Activated CD8-positive, alpha-beta T cell treated with anti-CD3 and anti-CD28 coated beads, Interleukin-2, amount 10 ng/mL, durations not matched to agents 7 days and 5 days (primary cell): ENCODE data around the gene DPPA5. TPM values are rescaled to one million over a fixed set of nuclear protein-coding genes. Genes with fewer than 3 reads are reported as not detected.
"Not testable (repeated sequence)": the region's sequence is repeated elsewhere in the genome, so short reads cannot be mapped to it uniquely, and the experiment has no call there.

Source experiments
- ATAC-seq: fragments of 150-1000 bp; cut with Tn5 transposase; one replicate; pipeline ENCODE4 v1.10.0; 2021; ENCODE audit warnings: moderate library complexity
- CTCF ChIA-PET: fragments of 350-600 bp; sonication (Branson Sonifier 250); formaldehyde crosslinking; loops from one replicate; lab custom pipeline; 2021; ENCODE audit warnings: antibody characterized with exemption; lab: Charles Lee
- POLR2A ChIA-PET: fragments of 350-600 bp; sonication (Branson Sonifier 250); formaldehyde crosslinking; loops from one replicate; lab custom pipeline; 2021; ENCODE audit warnings: antibody characterized with exemption; lab: Charles Lee
- DNase-seq: peaks from one replicate; pipeline ENCODE4 v3.0.0-alpha.2; 2020
- H3K27ac Mint-ChIP-seq: one replicate; pipeline ENCODE4 v1.8.0; 2021; ENCODE audit warnings: mild to moderate bottlenecking, mixed read lengths
- H3K27me3 Mint-ChIP-seq: one replicate; pipeline ENCODE4 v1.8.0; 2021; ENCODE audit warnings: low read depth, mixed read lengths
- H3K36me3 Mint-ChIP-seq: one replicate; pipeline ENCODE4 v1.8.0; 2021; ENCODE audit warnings: low read depth, mixed read lengths
- H3K4me1 Mint-ChIP-seq: one replicate; pipeline ENCODE4 v1.8.0; 2021; ENCODE audit warnings: low read depth, mixed read lengths
- H3K4me3 Mint-ChIP-seq: one replicate; pipeline ENCODE4 v1.8.0; 2021; ENCODE audit warnings: mild to moderate bottlenecking, mixed read lengths
- H3K9me3 Mint-ChIP-seq: one replicate; pipeline ENCODE4 v1.8.0; 2022; ENCODE audit warnings: mixed read lengths; ENCODE audit not compliant: insufficient read depth
- total RNA-seq, 2 experiments: library from RNA; stranded (reverse); gene quantifications; one replicate each; pipeline ENCODE4 v1.2.3, GENCODE V29; 2021

The DPPA5 gene
- total RNA-seq, 2 experiments from 2014 or later = not detected

DNA sequence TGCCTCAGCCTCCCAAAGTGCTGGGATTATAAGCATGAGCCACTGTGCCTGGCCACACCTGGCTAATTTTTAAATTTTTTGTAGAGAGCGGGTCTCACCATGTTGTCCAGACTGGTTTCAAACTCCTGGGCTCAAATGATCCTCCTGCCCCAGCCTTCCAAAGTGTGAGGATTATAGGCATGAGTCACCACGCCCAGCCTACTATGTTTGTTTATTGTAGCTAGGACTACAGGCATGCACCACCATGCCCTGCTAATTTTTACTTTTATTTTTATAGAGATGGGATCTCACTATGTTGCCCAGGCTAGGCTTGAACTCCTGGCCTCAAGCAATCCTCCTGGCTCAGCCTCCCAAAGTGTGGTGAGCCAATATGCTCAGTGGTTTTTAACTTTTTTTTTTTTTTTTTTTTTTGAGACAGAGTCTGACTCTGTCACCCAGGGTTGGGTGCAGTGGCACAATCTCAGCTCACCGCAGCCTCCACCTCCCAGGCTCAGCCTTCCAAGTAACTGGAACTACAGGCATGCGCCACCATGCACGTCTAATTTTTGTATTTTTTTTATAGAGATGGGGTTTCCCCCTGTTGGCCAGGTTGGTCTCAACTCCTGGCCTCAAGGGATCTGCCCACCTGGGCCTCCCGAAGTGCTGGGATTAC is 28.5 kb upstream of the DPPA5 start:
- H3K4me1 Mint-ChIP-seq = peaks cover 3% of the 10 kb centered on the region
- no peak overlapping the region for H3K4me3 Mint-ChIP-seq
- ChIA-PET CTCF (no interaction called here), POLR2A (interaction anchor here (0.6 kb wide), 1 partner anchor 194 kb away, joined by 3 read pairs; no protein-coding TSS in a partner anchor)
- H3K27ac Mint-ChIP-seq = no peak overlapping the region
- no peaks in the 10 kb centered on the region for H3K9me3 Mint-ChIP-seq
- H3K36me3 Mint-ChIP-seq = no peaks in the 10 kb centered on the region
- DNase-seq (no peak), ATAC-seq (no peak)
- peaks cover 2% of the 10 kb centered on the region for H3K27me3 Mint-ChIP-seq

DNA sequence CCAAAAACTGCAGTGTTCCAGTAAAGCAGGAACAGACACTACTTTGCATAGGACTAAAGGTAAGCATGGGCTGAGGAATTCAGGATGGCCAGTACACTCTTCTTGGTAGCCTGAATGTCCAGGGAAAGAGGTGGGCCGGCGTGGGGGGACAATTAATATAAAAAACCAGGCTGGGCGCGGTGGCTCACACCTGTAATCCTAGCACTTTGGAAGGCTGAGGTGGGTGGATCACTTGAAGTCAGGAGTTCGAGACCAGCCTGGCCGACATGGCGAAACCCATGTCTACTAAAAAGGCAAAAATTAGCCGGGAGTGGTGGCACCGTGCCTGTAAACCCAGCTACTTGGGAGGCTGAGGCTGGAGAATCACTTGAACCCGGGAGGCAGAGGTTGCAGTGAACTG is 27.5 kb upstream of the DPPA5 start:
- H3K4me1 Mint-ChIP-seq, CTCF ChIA-PET, H3K9me3 Mint-ChIP-seq, H3K36me3 Mint-ChIP-seq, H3K4me3 Mint-ChIP-seq, H3K27ac Mint-ChIP-seq, ATAC-seq, DNase-seq, H3K27me3 Mint-ChIP-seq, POLR2A ChIA-PET: not testable (repeated sequence)

DNA sequence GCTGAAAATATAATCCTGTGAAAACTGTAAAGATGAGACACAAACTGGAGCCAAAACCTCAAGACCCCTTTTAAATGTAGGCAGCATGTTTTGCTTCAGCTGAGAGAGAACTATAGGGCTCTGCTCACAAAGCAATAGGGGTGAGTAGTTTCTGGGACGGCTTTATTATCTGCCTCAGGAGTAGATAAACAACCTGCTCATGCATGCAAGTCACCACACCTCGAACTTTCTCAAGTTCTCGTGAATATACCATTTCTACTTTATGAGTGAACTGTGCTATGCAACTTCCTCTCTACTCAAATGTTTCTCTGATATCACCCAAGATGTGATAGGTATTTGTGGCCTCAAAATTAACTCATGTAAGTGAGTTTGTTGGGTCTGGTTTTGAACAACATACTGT is 23.1 kb upstream of the DPPA5 start:
- no peak for ATAC-seq
- peaks cover 4% of the 10 kb centered on the region for H3K9me3 Mint-ChIP-seq

DNA sequence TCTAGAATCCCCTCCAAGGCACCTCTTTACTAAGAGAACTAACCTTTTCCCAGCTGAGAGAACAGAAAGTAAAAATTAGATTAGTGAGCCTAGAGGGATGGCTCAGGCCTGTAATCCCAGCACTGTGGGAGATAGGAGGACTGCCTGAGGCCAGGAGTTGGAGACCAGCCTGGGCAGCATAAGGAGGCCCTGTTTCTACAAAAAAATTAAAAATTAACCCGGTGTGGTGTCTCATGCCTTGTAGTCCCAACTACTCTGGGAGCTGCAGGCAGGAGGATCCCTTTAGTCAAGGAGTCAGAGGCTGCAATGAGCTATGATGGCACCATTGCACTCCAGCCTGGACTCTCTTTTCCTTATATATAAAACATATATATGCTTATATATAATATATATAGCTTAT is 21.1 kb upstream of the DPPA5 start:
- Mint-ChIP-seq H3K36me3 (no peaks in the 10 kb centered on the region), H3K27me3 (no peaks in the 10 kb centered on the region), H3K27ac (no peak overlapping the region), H3K4me3 (no peak overlapping the region), H3K9me3 (peaks cover 8% of the 10 kb centered on the region), H3K4me1 (no peaks in the 10 kb centered on the region)
- no peak for ATAC-seq
- CTCF ChIA-PET = interaction anchor here (1.4 to 2.0 kb wide), 2 partner anchors 9 to 14 kb away, joined by 3 to 6 read pairs; no protein-coding TSS in a partner anchor
- POLR2A ChIA-PET = interaction anchor here (1.0 kb wide), 1 partner anchor 14 kb away, joined by 3 read pairs; no protein-coding TSS in a partner anchor
- no peak for DNase-seq

More for the DNA sequence above, 23.1 kb upstream of the DPPA5 start:
- no peak overlapping the region for H3K27ac Mint-ChIP-seq
- CTCF ChIA-PET = interaction anchor here (1.4 kb wide), 1 partner anchor 13 kb away, joined by 3 read pairs; no protein-coding TSS in a partner anchor
- no peaks in the 10 kb centered on the region for H3K36me3 Mint-ChIP-seq
- H3K4me3 Mint-ChIP-seq = no peak overlapping the region
- no peak for DNase-seq
- H3K4me1 Mint-ChIP-seq = no peaks in the 10 kb centered on the region
- POLR2A ChIA-PET = no interaction called here
- no peaks in the 10 kb centered on the region for H3K27me3 Mint-ChIP-seq

DNA sequence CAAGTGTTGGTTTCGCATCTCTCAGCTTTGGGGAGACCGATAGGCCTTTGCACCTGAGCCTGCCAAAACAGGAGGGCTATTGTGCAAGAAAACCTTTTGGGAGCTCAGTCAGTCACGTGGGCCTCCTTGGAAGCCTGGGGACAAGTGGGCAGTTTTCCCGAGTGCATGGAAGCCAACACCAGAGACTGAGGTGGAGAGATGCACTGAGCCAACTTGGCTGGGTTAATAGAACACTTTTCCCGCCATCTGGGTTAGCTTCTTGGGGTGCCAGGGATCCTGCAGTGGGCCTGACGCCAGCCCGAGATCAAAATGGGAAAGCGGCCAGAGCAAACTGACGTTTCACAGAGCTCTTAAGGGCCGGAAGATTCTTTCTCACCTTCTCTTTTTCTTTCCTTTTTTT is 18.4 kb upstream of the DPPA5 start:
- Mint-ChIP-seq H3K4me3 (no peak overlapping the region), H3K9me3 (peaks cover 8% of the 10 kb centered on the region), H3K4me1 (no peaks in the 10 kb centered on the region), H3K27ac (no peak overlapping the region), H3K27me3 (peaks cover 6% of the 10 kb centered on the region), H3K36me3 (no peaks in the 10 kb centered on the region)
- ATAC-seq = no peak
- CTCF ChIA-PET = no interaction called here
- no peak for DNase-seq
- POLR2A ChIA-PET = no interaction called here

DNA sequence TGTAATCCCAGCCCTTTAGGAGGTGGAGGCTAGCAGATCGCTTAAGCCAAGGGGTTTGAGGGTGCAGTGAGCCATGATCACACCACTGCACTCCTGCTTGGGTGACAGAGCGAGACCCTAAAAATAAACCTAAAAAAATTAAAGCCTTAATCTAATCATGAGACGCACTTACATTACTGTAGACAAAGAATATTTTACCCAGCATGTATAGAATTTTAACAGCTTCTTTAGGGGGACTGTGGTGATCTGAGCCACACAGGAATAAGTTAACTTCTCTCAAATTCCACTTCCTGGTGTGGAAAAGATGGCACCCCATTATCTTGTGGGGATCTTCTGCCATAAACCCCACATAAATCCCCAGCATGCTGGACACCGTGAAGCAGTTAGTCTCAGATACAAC is 17.9 kb upstream of the DPPA5 start:
- H3K4me3 Mint-ChIP-seq = no peak overlapping the region
- no peak overlapping the region for H3K27ac Mint-ChIP-seq
- no peak for ATAC-seq
- peaks cover 8% of the 10 kb centered on the region for H3K9me3 Mint-ChIP-seq
- CTCF ChIA-PET = no interaction called here
- POLR2A ChIA-PET = no interaction called here
- no peaks in the 10 kb centered on the region for H3K4me1 Mint-ChIP-seq
- DNase-seq = no peak
- no peaks in the 10 kb centered on the region for H3K36me3 Mint-ChIP-seq
- H3K27me3 Mint-ChIP-seq = peaks cover 6% of the 10 kb centered on the region

DNA sequence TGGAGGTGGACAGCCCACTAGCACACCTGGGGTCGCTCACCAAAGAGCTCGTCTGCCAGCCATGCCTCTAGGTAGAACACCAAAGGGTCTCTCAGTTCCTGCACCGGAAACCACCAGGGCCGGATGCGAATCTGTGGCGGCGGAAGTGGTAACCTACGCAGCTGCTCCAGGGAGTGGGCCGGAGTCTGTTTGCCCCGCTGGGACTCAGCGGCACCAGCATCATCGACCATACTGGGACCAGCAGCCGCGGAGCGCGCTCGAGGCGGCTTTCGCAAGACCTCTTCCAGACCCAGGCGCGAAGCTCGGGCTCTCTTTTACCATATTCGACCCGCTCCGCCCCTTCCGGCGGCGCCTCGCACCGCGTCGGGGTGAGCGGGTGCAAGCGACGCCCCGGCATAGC is 15.5 kb upstream of the DPPA5 start, which contains the start of gene OOEP:
TSS of gene OOEP (minus strand) at position 335 of the 400 bp plus-strand sequence. CDS start at position 230, 105 bp downstream.
- H3K9me3 Mint-ChIP-seq = peaks cover 8% of the 10 kb centered on the region
- no peaks in the 10 kb centered on the region for H3K4me1 Mint-ChIP-seq
- no peak within 1 kb of the TSS for H3K4me3 Mint-ChIP-seq
- ATAC-seq = no peak
- peaks cover 8% of the 10 kb centered on the region for H3K27me3 Mint-ChIP-seq
- H3K36me3 Mint-ChIP-seq = no peaks in the 10 kb centered on the region
- POLR2A ChIA-PET = no interaction called here
- no peak for DNase-seq
- CTCF ChIA-PET = interaction anchor here (1.0 kb wide), 1 partner anchor 19 kb away, joined by 4 read pairs; no protein-coding TSS in a partner anchor
- no peak within 1 kb of the TSS for H3K27ac Mint-ChIP-seq

DNA sequence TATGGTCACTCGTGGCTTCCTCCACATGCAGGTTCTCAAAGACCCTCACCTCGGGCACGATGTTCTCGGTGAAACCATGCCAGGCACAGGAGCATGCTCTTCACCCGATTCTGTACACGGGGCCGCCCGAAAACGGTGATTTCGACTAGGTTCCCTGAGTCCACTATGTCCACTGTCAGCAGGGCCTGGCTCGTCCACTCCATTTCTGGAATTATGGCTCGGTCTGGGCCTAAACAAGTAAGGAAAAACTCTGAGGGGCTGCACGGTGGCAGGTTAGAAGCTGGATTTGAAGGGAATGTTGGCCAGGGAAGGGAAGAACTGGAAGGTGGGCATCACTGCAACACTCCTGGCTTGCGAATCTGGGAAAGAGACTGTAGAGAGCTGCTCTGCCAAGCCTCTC is 15.1 kb upstream of the DPPA5 start:
- H3K27me3 Mint-ChIP-seq = peaks cover 8% of the 10 kb centered on the region
- CTCF ChIA-PET = interaction anchor here (1.0 kb wide), 1 partner anchor 20 kb away, joined by 4 read pairs; no protein-coding TSS in a partner anchor

DNA sequence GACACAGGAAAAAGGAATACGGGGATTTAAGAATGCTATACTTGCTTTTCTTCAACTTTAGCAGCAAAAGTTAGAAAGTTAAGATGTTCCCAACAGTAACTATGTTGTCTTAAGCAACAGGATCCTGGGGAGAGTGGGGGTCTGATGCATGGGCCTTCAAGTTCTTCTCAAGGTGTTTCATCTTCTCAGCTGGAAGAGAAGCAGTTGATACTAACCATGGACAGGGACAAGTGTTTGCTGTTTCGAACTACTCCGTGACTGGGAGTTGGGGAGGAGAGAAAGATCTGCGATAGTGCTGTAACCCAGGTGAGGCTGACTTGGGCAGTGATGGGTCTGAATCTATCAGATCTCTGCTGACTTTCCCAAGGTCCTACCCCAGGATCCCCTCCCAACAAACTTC is 14.6 kb upstream of the DPPA5 start:
- no peak overlapping the region for H3K4me3 Mint-ChIP-seq
- POLR2A ChIA-PET = interaction anchor here (0.7 kb wide), 1 partner anchor 430 kb away, joined by 3 read pairs; no protein-coding TSS in a partner anchor

More for the DNA sequence above, 15.1 kb upstream of the DPPA5 start:
- DNase-seq = no peak
- Mint-ChIP-seq H3K36me3 (no peaks in the 10 kb centered on the region), H3K27ac (no peak overlapping the region), H3K4me1 (no peaks in the 10 kb centered on the region), H3K4me3 (no peak overlapping the region), H3K9me3 (peaks cover 8% of the 10 kb centered on the region)
- ATAC-seq = no peak
- POLR2A ChIA-PET = interaction anchor here (0.7 kb wide), 1 partner anchor 431 kb away, joined by 3 read pairs; no protein-coding TSS in a partner anchor

DNA sequence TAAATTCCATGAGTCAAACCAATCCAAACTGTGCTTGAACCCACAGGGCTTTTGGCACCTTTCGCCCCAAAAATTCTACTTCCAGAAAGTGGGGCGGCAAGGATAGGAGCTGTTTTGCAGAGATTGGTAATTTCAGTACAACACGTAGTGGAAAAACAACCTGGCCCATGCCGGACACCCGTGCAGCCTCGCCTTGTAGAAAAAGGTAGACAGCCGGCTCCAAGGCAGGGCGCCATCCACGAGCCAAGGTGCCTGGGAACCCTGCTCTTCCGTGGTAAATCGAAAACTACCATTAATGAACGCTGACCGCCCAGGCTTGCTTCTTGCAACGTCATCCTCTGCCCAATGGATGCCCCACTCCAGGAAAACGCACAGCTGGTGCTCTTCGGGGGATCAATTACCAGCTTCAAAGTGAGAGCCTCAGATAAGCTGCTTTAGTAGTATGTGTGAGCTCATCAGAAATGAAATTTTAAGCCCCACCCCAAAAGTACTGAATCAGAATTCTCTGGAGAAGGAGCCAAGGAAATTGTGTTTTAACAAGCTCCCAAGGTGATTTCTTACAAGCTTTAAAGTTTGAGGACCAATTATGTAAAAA is 13.8 kb upstream of the DPPA5 start:
- Mint-ChIP-seq H3K27me3 (peaks cover 8% of the 10 kb centered on the region), H3K27ac (no peak overlapping the region), H3K4me3 (no peak overlapping the region), H3K4me1 (no peaks in the 10 kb centered on the region), H3K9me3 (peaks cover 4% of the 10 kb centered on the region), H3K36me3 (no peaks in the 10 kb centered on the region)
- DNase-seq (no peak), ATAC-seq (no peak)
- CTCF ChIA-PET = interaction anchor here (0.7 kb wide), 1 partner anchor 42 kb away, joined by 3 read pairs; no protein-coding TSS in a partner anchor
- POLR2A ChIA-PET = no interaction called here

More for the DNA sequence above, 14.6 kb upstream of the DPPA5 start:
- DNase-seq (no peak), ATAC-seq (no peak)
- H3K27ac Mint-ChIP-seq = no peak overlapping the region
- H3K36me3 Mint-ChIP-seq = no peaks in the 10 kb centered on the region
- no peaks in the 10 kb centered on the region for H3K4me1 Mint-ChIP-seq
- CTCF ChIA-PET = no interaction called here
- peaks cover 8% of the 10 kb centered on the region for H3K27me3 Mint-ChIP-seq
- peaks cover 8% of the 10 kb centered on the region for H3K9me3 Mint-ChIP-seq

DNA sequence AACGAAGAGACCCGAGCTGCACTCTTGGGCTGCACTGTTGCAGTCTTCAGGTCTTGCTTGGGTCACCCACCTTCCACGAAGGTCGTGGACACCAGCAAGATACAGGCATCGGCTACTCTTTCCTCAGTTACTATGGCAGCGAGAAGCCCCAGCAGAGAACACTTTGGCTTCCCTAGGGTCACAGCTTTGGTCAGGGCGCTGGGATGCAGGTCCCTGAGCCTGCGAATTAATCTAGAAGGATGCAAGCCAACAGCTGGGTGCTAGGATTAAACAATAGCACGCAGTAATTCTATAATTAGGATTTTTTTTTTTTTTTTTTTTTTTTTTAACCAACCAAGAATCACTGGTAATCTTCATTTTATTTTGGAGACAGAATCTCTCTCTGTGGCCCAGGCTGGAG is 10.5 kb upstream of the DPPA5 start:
- Mint-ChIP-seq H3K36me3 (no peaks in the 10 kb centered on the region), H3K4me1 (no peaks in the 10 kb centered on the region), H3K9me3 (no peaks in the 10 kb centered on the region), H3K27me3 (peaks cover 8% of the 10 kb centered on the region), H3K27ac (no peak overlapping the region), H3K4me3 (no peak overlapping the region)
- no peak for ATAC-seq
- ChIA-PET CTCF (no interaction called here), POLR2A (no interaction called here)
- no peak for DNase-seq

DNA sequence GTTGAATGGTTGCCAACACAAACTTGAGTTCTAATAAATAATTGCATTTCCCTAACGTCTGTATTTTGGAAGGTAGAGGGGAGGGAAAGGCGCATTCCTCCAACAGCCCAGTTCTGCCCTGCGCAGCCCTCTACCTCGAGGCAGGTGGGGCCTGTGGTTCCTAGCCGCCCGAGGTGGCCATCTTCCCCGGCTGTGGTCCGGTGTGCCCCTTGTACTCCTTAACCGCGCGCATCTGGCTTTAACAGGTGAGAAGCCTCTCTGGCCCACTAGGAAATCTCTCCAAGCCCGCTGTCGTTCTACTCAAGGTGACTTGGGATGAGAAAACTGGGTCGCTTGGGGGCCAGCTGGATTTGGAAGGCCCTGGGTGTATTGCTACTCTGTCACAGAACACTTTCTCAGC is 10.0 kb upstream of the DPPA5 start:
- Mint-ChIP-seq H3K9me3 (no peaks in the 10 kb centered on the region), H3K4me3 (no peak overlapping the region), H3K4me1 (no peaks in the 10 kb centered on the region), H3K27me3 (peaks cover 10% of the 10 kb centered on the region), H3K27ac (no peak overlapping the region), H3K36me3 (no peaks in the 10 kb centered on the region)
- ChIA-PET POLR2A (no interaction called here), CTCF (no interaction called here)
- ATAC-seq (no peak), DNase-seq (no peak)
